GM12872 (cell line): Measurements from ENCODE around the gene SPDYE4.

Experiments used
- CTCF ChIP-seq: IDR thresholded peaks from 3 replicates; pipeline ENCODE4 v1.5.1; 2011; ENCODE audit warnings: low read depth, mild to moderate bottlenecking, low read length, moderate library complexity; ENCODE audit not compliant: insufficient read depth

The SPDYE4 gene

GRCh38 chr17:8799570-8800212 is 41.3 kb upstream of the SPDYE4 start:
- no peak for TF ChIP-seq CTCF

GRCh38 chr17:8798846-8799569 is 40.7 kb upstream of the SPDYE4 start, which contains the start of gene MFSD6L:
Gene MFSD6L, minus strand, starts transcription at chr17:8799365. Its CDS starts 245 bp downstream, at chr17:8799120.
- 0 out of 3 replicates have a peak, but pooled peaks have one; percentile 19 for TF ChIP-seq CTCF

- TF ChIP-seq CTCF = no peak
Observed at GRCh38 chr17:8798176-8798845, 40.0 kb upstream of the SPDYE4 start.

DNA sequence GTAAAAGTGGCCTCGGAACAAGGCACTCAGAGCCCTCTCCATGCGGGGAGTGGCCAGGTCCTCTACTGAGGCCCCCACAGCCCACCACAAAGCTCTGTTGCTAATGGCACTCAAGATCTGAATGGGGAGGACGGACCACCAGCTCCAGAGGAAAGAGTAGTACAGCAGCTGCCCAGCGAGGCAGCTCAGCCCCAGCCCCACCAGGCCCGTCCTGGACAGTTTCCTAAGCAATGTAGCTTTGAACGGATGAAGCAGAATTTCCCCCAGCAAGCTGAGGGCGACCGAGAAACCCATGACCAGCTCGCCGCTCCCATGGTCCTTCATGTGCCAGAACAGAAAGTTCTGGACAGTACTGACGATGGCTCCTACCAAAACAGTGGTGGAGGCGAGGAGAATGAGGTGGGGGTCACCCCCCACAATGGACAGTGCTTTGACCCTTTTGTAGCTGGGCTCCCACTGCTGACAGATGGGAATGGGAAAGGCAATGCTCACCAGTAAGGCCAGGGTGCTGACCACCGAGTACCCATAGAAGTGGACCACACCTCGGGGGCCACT is 39.4 kb upstream of the SPDYE4 start:
- no peak for TF ChIP-seq CTCF

GRCh38 chr17:8794636-8795035 is 36.3 kb upstream of the SPDYE4 start:
- TF ChIP-seq CTCF = no peak

DNA sequence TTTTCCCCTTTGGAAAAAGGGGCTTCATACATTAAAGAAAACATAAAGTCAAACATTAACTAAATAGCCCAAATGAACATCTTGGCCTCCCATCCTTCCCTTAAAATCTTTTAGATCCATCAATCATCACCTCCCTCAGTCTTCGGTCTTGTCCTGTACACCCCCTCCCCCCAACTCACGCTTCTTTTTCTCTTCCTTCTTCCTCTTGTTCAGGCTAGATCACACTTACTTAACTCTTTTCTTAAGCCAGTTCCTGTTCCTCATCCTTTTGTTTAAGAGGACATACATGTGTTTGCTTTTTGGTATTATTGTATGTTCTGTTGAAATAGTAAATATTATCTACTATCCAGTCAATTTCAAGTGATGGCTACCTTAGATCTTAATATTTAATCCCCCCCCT is 35.3 kb upstream of the SPDYE4 start:
- no peak for TF ChIP-seq CTCF

DNA sequence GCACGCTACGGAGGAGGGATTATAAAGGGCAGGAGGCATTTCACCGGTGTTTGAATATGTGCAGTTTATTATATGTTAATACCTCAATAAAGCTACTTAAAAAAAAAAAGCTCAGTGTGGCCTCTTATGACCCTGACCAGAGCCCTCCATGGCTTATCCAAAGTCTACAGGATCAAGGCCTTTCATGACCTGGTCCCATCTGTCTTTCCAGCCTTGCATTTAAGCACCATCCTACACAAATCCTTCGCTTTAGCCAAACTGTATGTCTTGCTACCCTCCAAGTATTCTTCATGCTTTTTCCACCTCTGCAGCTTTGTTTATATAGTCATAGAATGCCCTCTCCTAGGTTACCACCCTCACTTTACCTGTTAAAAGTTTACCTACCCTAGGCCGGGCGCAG is 34.3 kb upstream of the SPDYE4 start:
- TF ChIP-seq CTCF = no peak
